HL-60 (cell line): ENCODE results near the gene MAP3K19.

Source experiments
- GABPA ChIP-seq: IDR thresholded peaks from 2 replicates; pipeline ENCODE4 v1.6.1; 2012; ENCODE audit warnings: low read depth
- POLR2AphosphoS5 ChIP-seq: IDR thresholded peaks from 2 replicates; pipeline ENCODE4 v1.6.1; 2012; ENCODE audit warnings: low read depth
- REST ChIP-seq: IDR thresholded peaks from 2 replicates; pipeline ENCODE4 v1.6.1; 2012; ENCODE audit warnings: low read depth; ENCODE audit not compliant: insufficient replicate concordance
- TF ChIP-seq, protein P1 (sequence below): IDR thresholded peaks from one replicate; pipeline ENCODE4 v1.5.1; 2011; ENCODE audit warnings: low read length, control low read depth, inconsistent platforms; ENCODE audit not compliant: insufficient read depth

- TF ChIP-seq, protein P1, sequence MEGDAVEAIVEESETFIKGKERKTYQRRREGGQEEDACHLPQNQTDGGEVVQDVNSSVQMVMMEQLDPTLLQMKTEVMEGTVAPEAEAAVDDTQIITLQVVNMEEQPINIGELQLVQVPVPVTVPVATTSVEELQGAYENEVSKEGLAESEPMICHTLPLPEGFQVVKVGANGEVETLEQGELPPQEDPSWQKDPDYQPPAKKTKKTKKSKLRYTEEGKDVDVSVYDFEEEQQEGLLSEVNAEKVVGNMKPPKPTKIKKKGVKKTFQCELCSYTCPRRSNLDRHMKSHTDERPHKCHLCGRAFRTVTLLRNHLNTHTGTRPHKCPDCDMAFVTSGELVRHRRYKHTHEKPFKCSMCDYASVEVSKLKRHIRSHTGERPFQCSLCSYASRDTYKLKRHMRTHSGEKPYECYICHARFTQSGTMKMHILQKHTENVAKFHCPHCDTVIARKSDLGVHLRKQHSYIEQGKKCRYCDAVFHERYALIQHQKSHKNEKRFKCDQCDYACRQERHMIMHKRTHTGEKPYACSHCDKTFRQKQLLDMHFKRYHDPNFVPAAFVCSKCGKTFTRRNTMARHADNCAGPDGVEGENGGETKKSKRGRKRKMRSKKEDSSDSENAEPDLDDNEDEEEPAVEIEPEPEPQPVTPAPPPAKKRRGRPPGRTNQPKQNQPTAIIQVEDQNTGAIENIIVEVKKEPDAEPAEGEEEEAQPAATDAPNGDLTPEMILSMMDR, result no peak
- no peak for TF ChIP-seq REST
- no peak for TF ChIP-seq GABPA
- no peak for TF ChIP-seq POLR2AphosphoS5
Measured at GRCh38 chr2:135055182-135055786, 8.0 kb upstream of the MAP3K19 start.
